Measurements from ENCODE around the gene MRPS2.

DNA sequence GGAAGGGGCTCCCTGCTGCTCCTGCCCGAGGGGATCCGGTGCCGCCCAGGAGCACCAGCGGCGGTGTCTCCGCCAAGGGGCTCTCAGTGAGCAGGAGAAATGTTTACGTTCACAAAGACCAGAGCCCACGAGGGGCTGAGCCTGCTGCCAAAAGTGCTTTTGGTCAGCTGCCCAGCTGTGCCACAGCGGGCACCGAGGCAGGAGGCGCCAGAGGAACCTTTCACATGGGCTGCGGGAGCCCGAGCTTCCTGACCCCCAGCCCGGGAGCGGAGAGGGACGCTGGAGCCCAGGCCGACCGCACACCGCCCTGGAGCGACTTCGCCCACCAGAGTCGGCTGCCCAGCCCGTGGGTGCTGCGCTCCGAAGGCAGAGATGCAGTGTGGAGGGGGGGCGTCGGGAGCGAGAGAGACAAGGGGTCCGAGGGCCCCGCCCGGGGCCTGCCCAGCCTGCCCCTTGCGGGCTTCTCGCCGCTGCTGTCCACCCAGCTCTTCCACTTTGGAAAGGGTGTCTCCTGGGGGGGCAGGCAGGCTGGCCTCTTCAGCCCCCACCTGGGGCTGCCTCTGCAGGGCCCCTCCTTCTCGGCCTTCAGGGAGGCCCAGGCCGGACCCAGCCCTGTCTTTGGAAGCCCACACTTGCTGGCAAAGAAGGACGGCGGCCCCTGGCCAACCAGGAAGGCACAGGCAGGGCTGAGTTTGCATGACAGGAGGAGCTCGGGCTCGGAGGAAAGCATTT lies 13.0 kb upstream of the MRPS2 start:
- TF ChIP-seq, protein P1, sequence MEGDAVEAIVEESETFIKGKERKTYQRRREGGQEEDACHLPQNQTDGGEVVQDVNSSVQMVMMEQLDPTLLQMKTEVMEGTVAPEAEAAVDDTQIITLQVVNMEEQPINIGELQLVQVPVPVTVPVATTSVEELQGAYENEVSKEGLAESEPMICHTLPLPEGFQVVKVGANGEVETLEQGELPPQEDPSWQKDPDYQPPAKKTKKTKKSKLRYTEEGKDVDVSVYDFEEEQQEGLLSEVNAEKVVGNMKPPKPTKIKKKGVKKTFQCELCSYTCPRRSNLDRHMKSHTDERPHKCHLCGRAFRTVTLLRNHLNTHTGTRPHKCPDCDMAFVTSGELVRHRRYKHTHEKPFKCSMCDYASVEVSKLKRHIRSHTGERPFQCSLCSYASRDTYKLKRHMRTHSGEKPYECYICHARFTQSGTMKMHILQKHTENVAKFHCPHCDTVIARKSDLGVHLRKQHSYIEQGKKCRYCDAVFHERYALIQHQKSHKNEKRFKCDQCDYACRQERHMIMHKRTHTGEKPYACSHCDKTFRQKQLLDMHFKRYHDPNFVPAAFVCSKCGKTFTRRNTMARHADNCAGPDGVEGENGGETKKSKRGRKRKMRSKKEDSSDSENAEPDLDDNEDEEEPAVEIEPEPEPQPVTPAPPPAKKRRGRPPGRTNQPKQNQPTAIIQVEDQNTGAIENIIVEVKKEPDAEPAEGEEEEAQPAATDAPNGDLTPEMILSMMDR (IDR thresholded peaks at IDR 0.05; ENCODE audit: low read length), result no peak
- no peak for TF ChIP-seq EZH2 (IDR thresholded peaks at IDR 0.05; ENCODE audit: borderline replicate concordance, low read length)
